Stimulated activated CD4-positive, alpha-beta T cell treated with anti-CD3 and anti-CD28 coated beads, Interleukin-4, amount 100 ng/mL, for 1 hour (primary cell): ENCODE results near the gene TJP2.

ENCODE experiments used
- DNase-seq: peaks from one replicate; pipeline ENCODE4 v3.0.0-alpha.2; 2020

The TJP2 gene

GRCh38 chr9:69173891-69174615 is at the start of gene TJP2:
Gene TJP2, plus strand, starts transcription at chr9:69174277. Its CDS starts 96 bp downstream, at chr9:69174373.
- DNase-seq, result peak; percentile 55

GRCh38 chr9:69130456-69131441 is 43.3 kb upstream of the TJP2 start:
- no peak for DNase-seq

- no peak for DNase-seq
Measured at GRCh38 chr9:69131682-69132081, 42.4 kb upstream of the TJP2 start.

DNA sequence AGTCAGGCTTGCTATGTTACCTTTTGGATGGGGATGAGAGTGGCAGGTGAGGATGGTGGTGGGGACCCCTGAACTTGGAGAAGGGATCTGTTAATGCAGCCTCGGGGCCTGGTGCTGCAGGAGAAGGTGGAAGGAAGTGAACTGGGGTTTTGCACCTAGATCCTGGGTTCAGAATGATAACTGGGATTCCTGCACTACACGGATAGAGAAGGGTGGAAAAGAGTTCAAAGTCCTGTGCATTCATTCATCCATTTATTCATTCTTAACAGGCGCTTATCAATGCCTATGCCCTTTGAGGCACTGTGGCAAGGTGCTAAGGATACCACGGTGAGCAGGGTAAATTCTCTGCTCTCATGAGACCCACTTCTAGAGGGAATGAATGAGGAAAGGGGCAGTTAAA is 41.7 kb upstream of the TJP2 start:
- no peak for DNase-seq

GRCh38 chr9:69134412-69134811 is 39.7 kb upstream of the TJP2 start:
- DNase-seq, result no peak

DNA sequence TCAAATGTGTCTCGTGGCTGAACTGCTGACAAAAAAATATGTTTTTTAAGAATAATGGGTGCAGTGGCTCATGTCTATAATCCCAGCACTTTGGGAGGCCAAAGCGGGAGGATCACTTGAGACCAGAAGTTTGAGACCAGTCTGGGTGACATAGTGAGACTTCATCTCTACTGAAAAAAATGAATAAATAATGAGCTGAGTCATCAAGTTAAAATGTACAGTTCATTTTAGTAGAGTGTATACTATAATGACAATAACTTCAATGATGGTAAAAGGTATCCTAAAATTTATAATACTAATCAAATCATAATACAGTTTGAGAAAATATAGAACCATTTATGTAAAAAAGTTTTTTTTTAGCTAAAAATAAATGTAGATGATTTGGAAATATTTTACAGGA is 37.9 kb upstream of the TJP2 start:
- no peak for DNase-seq

GRCh38 chr9:69136779-69137178 is 37.3 kb upstream of the TJP2 start:
- no peak for DNase-seq

DNA sequence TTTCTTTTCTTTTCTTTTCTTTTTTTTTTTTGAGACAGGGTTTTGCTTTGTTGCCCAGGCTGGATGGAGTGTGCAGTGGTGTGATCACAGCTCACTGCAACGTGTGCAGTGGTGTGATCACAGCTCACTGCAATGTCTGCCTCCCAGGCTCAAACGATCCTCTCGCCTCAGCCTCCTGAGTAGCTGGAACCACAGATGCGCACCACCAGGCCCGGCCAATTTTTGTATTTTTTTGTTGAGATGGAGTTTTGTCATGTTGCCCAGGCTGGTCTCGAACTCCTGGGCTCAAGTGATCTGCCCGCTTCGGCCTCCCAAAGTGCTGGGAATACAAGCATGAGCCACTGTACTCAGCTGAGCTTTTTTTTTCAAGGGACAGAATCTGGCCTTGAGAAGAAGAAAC is 36.8 kb upstream of the TJP2 start:
- no peak for DNase-seq

GRCh38 chr9:69139596-69139995 is 34.5 kb upstream of the TJP2 start:
- no peak for DNase-seq

- DNase-seq, result no peak
Measured at GRCh38 chr9:69140123-69140735, 33.8 kb upstream of the TJP2 start.

DNA sequence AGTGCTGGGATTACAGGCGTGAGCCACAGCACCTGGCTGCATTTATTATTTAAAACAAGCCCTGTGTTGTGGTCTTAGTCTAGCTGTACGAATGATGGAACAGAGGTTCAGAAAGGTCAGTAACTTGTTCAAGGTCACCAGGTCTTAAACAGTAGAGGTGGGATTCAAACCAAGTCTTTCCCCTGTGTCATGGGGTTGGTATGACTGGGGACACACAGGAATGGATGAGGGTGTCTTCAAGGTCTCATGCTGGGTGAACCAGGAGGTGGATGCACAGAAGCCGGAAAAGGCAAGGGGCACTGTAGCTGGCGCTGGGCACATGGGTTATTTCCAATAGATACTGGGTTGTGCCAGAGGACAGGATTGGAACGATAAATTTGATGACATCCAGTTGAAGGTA is 32.2 kb upstream of the TJP2 start:
- no peak for DNase-seq

- DNase-seq, result no peak
Measured at GRCh38 chr9:69143291-69143690, 30.8 kb upstream of the TJP2 start.

- DNase-seq, result no peak
Measured at GRCh38 chr9:69145144-69145715, 28.8 kb upstream of the TJP2 start.

- no peak for DNase-seq
Measured at GRCh38 chr9:69147041-69147834, 26.8 kb upstream of the TJP2 start.

- DNase-seq, result no peak
Measured at GRCh38 chr9:69149321-69149807, 24.7 kb upstream of the TJP2 start.

GRCh38 chr9:69151506-69151905 is 22.6 kb upstream of the TJP2 start:
- DNase-seq, result no peak

DNA sequence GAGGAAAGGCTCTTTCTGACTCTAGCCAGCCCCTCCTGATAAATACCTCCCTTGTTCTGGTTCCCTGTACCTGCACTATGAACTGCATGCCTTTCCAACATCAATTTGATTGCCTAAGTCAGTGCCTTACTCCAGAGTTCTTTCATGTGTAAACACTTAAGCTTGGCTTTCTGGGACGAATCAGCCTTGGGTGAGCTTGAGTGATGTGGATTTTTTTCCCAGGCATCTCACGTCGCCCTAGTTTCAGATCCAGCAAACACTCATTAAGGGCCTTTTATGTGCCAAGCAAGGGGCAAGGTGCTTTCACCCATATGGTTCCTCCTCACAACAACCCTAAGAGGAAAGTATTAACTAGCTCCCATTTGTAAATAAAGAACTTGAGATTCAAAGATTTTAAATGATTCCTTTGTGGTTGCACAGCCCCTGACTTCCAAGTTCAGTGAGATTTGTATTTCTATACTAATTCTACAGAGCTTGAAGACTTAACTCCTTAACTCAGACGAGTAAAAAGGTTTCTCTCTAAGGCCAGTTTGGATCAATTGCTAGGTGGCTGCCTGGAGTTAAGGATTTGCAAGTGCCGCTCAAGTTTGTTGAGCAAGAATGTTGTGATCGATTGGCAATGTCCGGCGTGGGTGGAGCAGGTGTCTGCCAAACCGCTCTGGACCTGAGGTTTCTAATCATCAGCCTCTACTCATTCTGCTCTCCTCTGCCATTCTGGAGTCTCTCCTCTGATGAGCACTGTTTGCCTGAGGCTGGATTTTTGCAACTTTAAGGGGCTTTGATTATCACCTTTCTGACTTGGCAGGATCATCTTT is 20.2 kb upstream of the TJP2 start:
- DNase-seq, result no peak

DNA sequence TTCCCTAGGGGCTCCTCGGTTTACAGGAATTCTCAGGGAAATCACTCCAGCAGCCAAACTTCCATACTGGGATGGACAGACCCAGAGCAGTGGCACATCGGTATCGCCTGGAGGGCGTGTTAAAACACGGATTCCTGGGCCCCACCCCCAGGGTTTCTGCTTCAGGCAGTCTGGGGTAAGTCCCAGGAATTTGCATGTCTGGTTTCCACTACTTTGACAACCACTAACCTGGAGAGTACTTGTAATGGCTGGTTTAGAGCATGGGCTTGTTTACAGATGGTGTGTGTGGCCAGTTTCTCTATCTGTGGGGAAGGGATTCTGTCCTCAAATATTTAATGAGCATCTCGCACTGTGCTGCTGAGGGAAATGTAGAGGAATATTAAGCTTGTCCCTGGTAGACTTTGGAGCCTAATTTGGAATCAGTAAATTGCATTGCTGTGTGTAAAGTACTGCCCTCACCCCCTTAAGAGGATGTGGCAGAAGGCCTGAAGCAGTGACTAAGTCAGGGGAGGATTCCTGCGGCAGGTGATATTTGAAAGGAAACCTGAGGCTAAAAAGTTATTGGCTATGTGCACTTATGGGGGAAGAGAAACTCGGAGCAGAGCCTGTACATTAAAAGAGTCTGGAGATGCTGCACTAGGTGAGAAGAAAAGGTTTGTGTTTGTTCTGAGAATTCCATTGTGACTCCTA is 18.6 kb upstream of the TJP2 start:
- DNase-seq, result no peak

- peak; percentile 6 for DNase-seq
Measured at GRCh38 chr9:69157751-69158466, 16.2 kb upstream of the TJP2 start.

DNA sequence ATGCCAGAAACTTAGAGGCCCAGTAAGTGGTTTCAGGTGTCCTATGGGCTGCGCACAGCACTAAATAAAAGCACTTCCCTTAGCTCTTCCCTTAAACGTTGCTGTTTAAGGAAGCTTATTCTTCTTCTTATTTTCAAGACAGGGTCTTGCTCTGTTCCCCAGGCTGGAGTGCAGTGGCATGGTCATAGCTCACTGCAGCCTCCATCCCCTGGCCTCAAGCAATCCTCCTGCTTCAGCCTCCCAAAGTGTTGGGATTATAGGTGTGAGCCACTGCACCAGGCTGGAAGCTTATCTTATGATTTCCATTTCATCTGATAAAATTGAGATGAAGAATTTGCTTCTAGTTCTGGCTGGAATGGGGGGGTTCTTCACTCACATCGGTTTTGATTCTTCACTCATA is 15.6 kb upstream of the TJP2 start:
- no peak for DNase-seq
